ENCODE results near the gene FAP.

The FAP gene

GRCh38 chr2:162185541-162186232 lies 57.6 kb downstream of the FAP start:
- TF ChIP-seq CTCF (IDR thresholded peaks at IDR 0.05; ENCODE audit: unreplicated experiment in 3 of 3), result no peak
- H3K4me3 Mint-ChIP-seq, result peak overlapping the region in 2 of 3 experiments; percentile 23 to 40
- no peaks in the 10 kb centered on the region for H3K27me3 Mint-ChIP-seq (ENCODE audit: low read depth)
- peaks cover 23% of the 10 kb centered on the region for H3K4me1 Mint-ChIP-seq
- no peaks in the 10 kb centered on the region for H3K9me3 Mint-ChIP-seq
- peak overlapping the region in 2 of 3 experiments; percentile 10 to 51 for H3K27ac Mint-ChIP-seq
- peaks cover 17% of the 10 kb centered on the region for H3K36me3 Mint-ChIP-seq (ENCODE audit: low read depth)

- no peaks in the 10 kb centered on the region for H3K27me3 Mint-ChIP-seq (ENCODE audit: low read depth)
- H3K9me3 Mint-ChIP-seq, result no peaks in the 10 kb centered on the region
- H3K36me3 Mint-ChIP-seq (ENCODE audit: low read depth), result peaks cover 22% of the 10 kb centered on the region
- H3K4me3 Mint-ChIP-seq, result no peak overlapping the region
- peaks cover 23% of the 10 kb centered on the region for H3K4me1 Mint-ChIP-seq
- H3K27ac Mint-ChIP-seq, result peak overlapping the region; percentile 43 to 70 (median 51)
- TF ChIP-seq CTCF (IDR thresholded peaks at IDR 0.05; ENCODE audit: unreplicated experiment in 3 of 3), result no peak
Observed at GRCh38 chr2:162184821-162185450, 58.3 kb downstream of the FAP start.

- Mint-ChIP-seq H3K36me3 (ENCODE audit: low read depth) (peaks cover 24% of the 10 kb centered on the region), H3K27me3 (ENCODE audit: low read depth) (no peaks in the 10 kb centered on the region), H3K4me3 (no peak overlapping the region), H3K9me3 (no peaks in the 10 kb centered on the region), H3K4me1 (peaks cover 23% of the 10 kb centered on the region), H3K27ac (peak overlapping the region; percentile 25 to 70 (median 43))
- no peak for TF ChIP-seq CTCF (IDR thresholded peaks at IDR 0.05; ENCODE audit: unreplicated experiment in 3 of 3)
Observed at GRCh38 chr2:162184359-162184758, 58.9 kb downstream of the FAP start.

- Mint-ChIP-seq H3K4me1 (peaks cover 23% of the 10 kb centered on the region), H3K4me3 (no peak overlapping the region), H3K27ac (peak overlapping the region; percentile 52 to 65 (median 56)), H3K36me3 (ENCODE audit: low read depth) (peaks cover 23% of the 10 kb centered on the region), H3K27me3 (ENCODE audit: low read depth) (no peaks in the 10 kb centered on the region), H3K9me3 (no peaks in the 10 kb centered on the region)
- no peak for TF ChIP-seq CTCF (IDR thresholded peaks at IDR 0.05; ENCODE audit: unreplicated experiment in 3 of 3)
Observed at GRCh38 chr2:162182395-162182794, 60.9 kb downstream of the FAP start.

- H3K27me3 Mint-ChIP-seq (ENCODE audit: low read depth), result no peaks in the 10 kb centered on the region
- H3K27ac Mint-ChIP-seq, result no peak overlapping the region
- peaks cover 22% of the 10 kb centered on the region for H3K36me3 Mint-ChIP-seq (ENCODE audit: low read depth)
- no peak overlapping the region for H3K4me3 Mint-ChIP-seq
- no peak for TF ChIP-seq CTCF (IDR thresholded peaks at IDR 0.05; ENCODE audit: unreplicated experiment in 3 of 3)
- H3K9me3 Mint-ChIP-seq, result no peaks in the 10 kb centered on the region
- peaks cover 2% of the 10 kb centered on the region for H3K4me1 Mint-ChIP-seq
Observed at GRCh38 chr2:162177301-162177700, 65.9 kb downstream of the FAP start.

- Mint-ChIP-seq H3K4me1 (no peaks in the 10 kb centered on the region), H3K4me3 (no peak overlapping the region), H3K9me3 (no peaks in the 10 kb centered on the region), H3K27ac (no peak overlapping the region), H3K36me3 (ENCODE audit: low read depth) (peaks cover 17% of the 10 kb centered on the region), H3K27me3 (ENCODE audit: low read depth) (no peaks in the 10 kb centered on the region)
- no peak for TF ChIP-seq CTCF (IDR thresholded peaks at IDR 0.05; ENCODE audit: unreplicated experiment in 3 of 3)
Observed at GRCh38 chr2:162175714-162176113, 67.5 kb downstream of the FAP start.

All from nephron (organoid).